Sigmoid colon (tissue), 7 donors: ENCODE data around the gene ZNF30. TPM values are rescaled to one million over a fixed set of nuclear protein-coding genes. Genes with fewer than 3 reads are reported as not detected.
A peak's percentile ranks its signal among the peaks of the same experiment; 100 is the strongest.
"Not testable (repeated sequence)": the region's sequence is repeated elsewhere in the genome, so short reads cannot be mapped to it uniquely, and the experiment has no call there.

Experiments used
- DNase-seq: peaks from one replicate; pipeline ENCODE4 v3.0.0-alpha.2; 2019
- H3K27ac ChIP-seq, 4 donors: fragments of 200-600 bp; sonication (generic); one replicate each; pipeline ENCODE4 v1.5.1; 2016 to 2019; ENCODE audit warnings: mild to moderate bottlenecking in 1 of 4
- H3K27me3 ChIP-seq, 3 donors: fragments of 200-600 bp; sonication (generic); one replicate each; pipeline ENCODE4 v1.5.1; 2019; ENCODE audit warnings: mild to moderate bottlenecking in 1 of 3
- H3K36me3 ChIP-seq, 4 donors: fragments of 200-600 bp; sonication (generic); one replicate each; pipeline ENCODE4 v1.5.1; 2016 to 2019
- H3K4me1 ChIP-seq, 4 donors: fragments of 200-600 bp; sonication (generic); one replicate each; pipeline ENCODE4 v1.5.1; 2017 to 2019
- H3K4me3 ChIP-seq, 4 donors: fragments of 200-600 bp; sonication (generic); one replicate each; pipeline ENCODE4 v1.5.1; 2017 to 2019; ENCODE audit warnings: mild to moderate bottlenecking in 2 of 4, moderate library complexity in 1 of 4
- H3K9me3 ChIP-seq, 4 donors: fragments of 200-600 bp in 3 of 4; sonication (generic) in 3 of 4; one replicate each; pipeline versions ENCODE4 v1.5.1 to v1.6.1; 2013 to 2019
- EP300 ChIP-seq, 4 donors: sonication (generic); formaldehyde crosslinking; IDR thresholded peaks; one replicate each; pipeline ENCODE4 v1.6.1; 2017; ENCODE audit warnings: antibody characterized with exemption in 4 of 4
- POLR2A ChIP-seq, 2 donors: fragments of 450-650 bp; IDR thresholded peaks; one replicate each; pipeline ENCODE4 v1.6.1; 2016; ENCODE audit warnings: antibody characterized with exemption in 2 of 2, mild to moderate bottlenecking in 2 of 2, moderate library complexity in 2 of 2
- POLR2AphosphoS5 ChIP-seq, 4 donors: sonication (generic); formaldehyde crosslinking; IDR thresholded peaks; one replicate each; pipeline ENCODE4 v1.6.1; 2017; ENCODE audit warnings: antibody characterized with exemption in 4 of 4
- WGBS, 2 donors: extraction: QIAGEN DNeasy Blood & Tissue Kit; methylation state at CpG; one replicate each; pipeline ENCODE4 v1.1.7; 2013; 5-methylcytosine and 5-hydroxymethylcytosine counted together
- intact Hi-C: fragments of 100-400 bp; cut with DNase I; formaldehyde crosslinking; loops from one replicate; pipeline ENCODE4 v1.15.1; 2023
- polyA plus RNA-seq, 3 donors: library from polyadenylated mRNA; stranded (reverse); fragments of 200-250 nt; gene quantifications; one replicate each; pipeline ENCODE4 v1.2.3, GENCODE V29; 2013
- total RNA-seq, 4 donors: library from RNA; depleted of rRNA; stranded (reverse); fragments of >200 nt; gene quantifications; one replicate each; pipeline ENCODE4 v1.1.0, GENCODE V29; 2016
- TF ChIP-seq, protein P1 (sequence below), 4 experiments: fragments of 450-650 bp in 3 of 4; fragments of 200-600 bp in 1 of 4; IDR thresholded peaks; one replicate each; pipeline ENCODE4 v1.5.1; 2016 to 2019; ENCODE audit warnings: antibody characterized with exemption in 4 of 4, mild to moderate bottlenecking in 3 of 4, moderate library complexity in 2 of 4
- donor health status: healthy with polysubstance abuse.
- donor health status: Bipolar disorder and iron deficiency.
- donor health status: healthy.

Gene ZNF30
- total and polyA plus RNA-seq, 7 donors: 0.46 to 3.9 (median 1.8) TPM

DNA sequence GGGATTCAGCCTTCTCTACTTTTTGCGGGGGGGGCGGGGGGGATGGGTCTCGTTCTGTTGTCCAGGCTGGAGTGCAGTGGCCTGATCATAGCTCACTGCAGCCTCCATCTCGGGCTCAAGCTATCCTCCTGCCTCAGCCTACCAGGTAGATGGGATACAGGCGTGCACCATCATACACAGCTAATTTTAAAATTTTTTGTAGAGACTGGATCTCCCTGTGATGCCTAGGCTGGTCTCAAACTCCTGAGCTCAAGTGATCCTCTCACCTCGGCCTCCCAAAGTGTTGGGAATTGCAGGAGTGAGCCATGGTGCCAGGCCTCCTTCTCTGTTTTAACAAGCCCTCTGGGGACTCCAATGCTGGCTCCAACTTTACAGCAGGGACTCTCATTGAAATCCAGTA is 37.9 kb downstream of the ZNF30 start:
- Histone ChIP-seq H3K9me3 (peaks cover 2 to 5% (median 4%) of the 10 kb centered on the region in 4 donors), H3K27me3 (no peaks in the 10 kb centered on the region), H3K4me3 (peak overlapping the region in 2 of 4 donors; percentile 90 to 99), H3K36me3 (peaks cover 6 to 15% (median 8%) of the 10 kb centered on the region in 4 donors), H3K27ac (peak overlapping the region in 1 of 4 donors; percentile 73), H3K4me1 (peaks cover 0 to 29% (median 18%) of the 10 kb centered on the region in 4 donors)
- 52 to 64% methylated on average over 6 of the region's 6 CpGs for WGBS, 2 donors
- DNase-seq: no peak
- intact Hi-C loops: no loop called here
- TF ChIP-seq EP300 (IDR thresholded peaks at IDR 0.05): no peak
- TF ChIP-seq, protein P1, sequence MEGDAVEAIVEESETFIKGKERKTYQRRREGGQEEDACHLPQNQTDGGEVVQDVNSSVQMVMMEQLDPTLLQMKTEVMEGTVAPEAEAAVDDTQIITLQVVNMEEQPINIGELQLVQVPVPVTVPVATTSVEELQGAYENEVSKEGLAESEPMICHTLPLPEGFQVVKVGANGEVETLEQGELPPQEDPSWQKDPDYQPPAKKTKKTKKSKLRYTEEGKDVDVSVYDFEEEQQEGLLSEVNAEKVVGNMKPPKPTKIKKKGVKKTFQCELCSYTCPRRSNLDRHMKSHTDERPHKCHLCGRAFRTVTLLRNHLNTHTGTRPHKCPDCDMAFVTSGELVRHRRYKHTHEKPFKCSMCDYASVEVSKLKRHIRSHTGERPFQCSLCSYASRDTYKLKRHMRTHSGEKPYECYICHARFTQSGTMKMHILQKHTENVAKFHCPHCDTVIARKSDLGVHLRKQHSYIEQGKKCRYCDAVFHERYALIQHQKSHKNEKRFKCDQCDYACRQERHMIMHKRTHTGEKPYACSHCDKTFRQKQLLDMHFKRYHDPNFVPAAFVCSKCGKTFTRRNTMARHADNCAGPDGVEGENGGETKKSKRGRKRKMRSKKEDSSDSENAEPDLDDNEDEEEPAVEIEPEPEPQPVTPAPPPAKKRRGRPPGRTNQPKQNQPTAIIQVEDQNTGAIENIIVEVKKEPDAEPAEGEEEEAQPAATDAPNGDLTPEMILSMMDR (IDR thresholded peaks at IDR 0.05): no peak
- no peak for TF ChIP-seq POLR2A (IDR thresholded peaks at IDR 0.05)
- TF ChIP-seq POLR2AphosphoS5 (IDR thresholded peaks at IDR 0.05): no peak

DNA sequence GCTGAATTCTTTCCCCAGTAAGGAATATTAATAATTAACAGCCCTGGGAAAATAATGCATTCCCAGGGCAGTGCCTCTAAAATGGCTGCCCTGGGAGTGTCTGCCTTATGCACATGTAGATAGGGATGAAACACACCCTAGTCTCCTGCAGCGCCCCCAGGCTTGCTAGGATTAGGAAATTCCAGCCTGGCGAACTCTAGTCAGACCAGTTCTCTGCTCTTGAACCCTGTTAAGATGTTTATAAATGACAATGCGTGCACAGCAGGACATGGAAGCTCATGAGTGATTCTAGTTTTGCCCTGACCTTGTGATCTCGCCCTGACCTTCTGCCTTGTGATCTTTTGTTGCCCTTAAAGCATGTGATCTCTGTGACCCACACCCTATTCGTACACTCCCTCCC is 38.8 kb downstream of the ZNF30 start:
- DNase-seq, H3K9me3 ChIP-seq, H3K36me3 ChIP-seq, H3K4me3 ChIP-seq, H3K27ac ChIP-seq, H3K27me3 ChIP-seq, intact Hi-C loops: not testable (repeated sequence)
- H3K4me1 ChIP-seq: peaks cover 0 to 29% (median 18%) of the 10 kb centered on the region in 4 donors
- 71 to 79% methylated on average over 5 of the region's 5 CpGs for WGBS, 2 donors

DNA sequence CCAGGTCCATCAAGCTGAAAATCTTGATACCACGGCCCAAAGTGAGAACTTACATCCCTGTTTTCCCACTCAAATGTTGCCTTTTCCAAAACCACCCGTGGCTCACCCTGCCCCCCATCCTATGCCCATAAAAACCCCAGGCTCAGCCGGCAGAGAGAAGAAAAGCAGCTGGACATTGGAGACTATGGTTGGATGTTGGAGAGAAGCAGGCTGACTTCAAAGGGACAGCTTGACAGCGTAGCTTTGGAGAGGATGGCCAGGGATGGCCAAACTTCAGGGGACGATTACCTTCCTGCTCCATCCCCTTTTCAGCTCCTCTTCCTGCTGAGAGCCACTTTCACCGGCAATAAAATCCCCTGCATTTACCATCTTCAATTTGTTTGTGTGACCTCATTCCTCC is 40.8 kb downstream of the ZNF30 start:
- Histone ChIP-seq H3K36me3 (no peaks in the 10 kb centered on the region), H3K27me3 (no peaks in the 10 kb centered on the region), H3K9me3 (no peaks in the 10 kb centered on the region), H3K4me1 (peaks cover 0 to 20% (median 8%) of the 10 kb centered on the region in 4 donors), H3K4me3 (no peak overlapping the region), H3K27ac (no peak overlapping the region)
- DNase-seq: no peak
- WGBS, 2 donors: 76 to 87% methylated on average over 6 of the region's 6 CpGs
- intact Hi-C loops: no loop called here
- TF ChIP-seq EP300 (IDR thresholded peaks at IDR 0.05) (no peak), POLR2A (IDR thresholded peaks at IDR 0.05) (no peak), POLR2AphosphoS5 (IDR thresholded peaks at IDR 0.05) (no peak)
- TF ChIP-seq, protein P1 (IDR thresholded peaks at IDR 0.05): no peak

DNA sequence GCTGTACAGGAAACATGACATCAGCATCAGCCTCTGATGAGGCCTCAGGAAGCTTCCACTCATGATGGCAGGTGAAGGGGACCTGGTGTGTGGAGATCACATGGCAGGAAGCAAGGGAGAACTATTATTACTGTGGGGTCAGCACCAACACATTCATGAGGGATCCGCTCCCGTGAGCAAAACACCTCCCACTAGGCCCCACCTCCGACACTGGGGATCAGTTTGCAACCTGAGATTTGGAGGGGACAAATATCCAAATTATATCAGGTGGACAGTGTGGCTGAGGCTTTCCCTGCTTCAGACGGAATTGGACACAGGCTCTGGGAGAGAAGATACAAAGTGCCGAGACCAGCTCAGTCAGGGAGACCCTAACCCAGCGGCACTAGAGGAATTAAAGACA is 43.0 kb downstream of the ZNF30 start:
- H3K27me3 ChIP-seq: no peaks in the 10 kb centered on the region
- 92 to 95% methylated on average over 6 of the region's 6 CpGs for WGBS, 2 donors
- H3K27ac ChIP-seq: no peak overlapping the region
- no peak overlapping the region for H3K4me3 ChIP-seq
- H3K4me1 ChIP-seq: peaks cover 0 to 10% (median 7%) of the 10 kb centered on the region in 4 donors
- H3K9me3 ChIP-seq: no peaks in the 10 kb centered on the region
- intact Hi-C loops: loop anchor here (5.0 to 10.0 kb wide), 2 partner anchors 123 to 155 kb away; no protein-coding TSS in a partner anchor
- no peak for TF ChIP-seq EP300 (IDR thresholded peaks at IDR 0.05)
- TF ChIP-seq POLR2AphosphoS5 (IDR thresholded peaks at IDR 0.05): no peak
- TF ChIP-seq, protein P1 (IDR thresholded peaks at IDR 0.05): no peak
- no peak for TF ChIP-seq POLR2A (IDR thresholded peaks at IDR 0.05)
- no peaks in the 10 kb centered on the region for H3K36me3 ChIP-seq
- DNase-seq: no peak

DNA sequence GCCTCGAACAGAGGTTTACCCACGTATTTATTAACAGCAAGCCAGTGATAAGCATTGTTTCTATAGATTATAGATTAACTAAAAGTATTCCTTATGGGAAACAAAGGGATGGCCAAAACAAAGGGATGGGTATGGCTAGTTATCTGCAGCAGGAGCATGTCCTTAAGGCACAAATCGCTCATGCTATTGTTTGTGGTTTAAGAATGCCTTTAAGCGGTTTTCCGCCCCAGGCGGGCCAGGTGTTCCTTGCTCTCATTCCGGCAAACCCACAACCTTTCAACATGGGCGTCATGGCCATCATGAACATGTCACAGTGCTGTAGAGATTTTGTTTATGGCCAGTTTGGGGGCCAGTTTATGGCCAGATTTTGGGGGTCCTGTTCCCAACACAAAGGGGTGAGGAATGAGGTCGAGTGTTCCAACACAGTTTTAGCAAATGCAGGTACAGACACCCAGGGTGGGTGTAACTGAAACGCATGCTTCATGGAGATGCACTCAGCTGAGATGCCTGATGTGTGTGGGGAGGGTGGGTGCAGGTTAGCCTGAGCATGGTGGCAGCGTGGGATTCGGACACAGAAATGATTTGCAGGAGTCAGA is 43.6 kb downstream of the ZNF30 start:
- not testable (repeated sequence) for H3K27me3 ChIP-seq, H3K36me3 ChIP-seq, H3K4me3 ChIP-seq, DNase-seq, H3K9me3 ChIP-seq, H3K27ac ChIP-seq
- H3K4me1 ChIP-seq: peaks cover 0 to 10% (median 7%) of the 10 kb centered on the region in 4 donors
- WGBS, 2 donors: 86 to 89% methylated on average over 12 of the region's 12 CpGs
- intact Hi-C loops: loop anchor here (5.0 to 10.0 kb wide), 2 partner anchors 122 to 155 kb away; no protein-coding TSS in a partner anchor
